22Rv1 (cell line): ENCODE measurements around the gene CDC25C.

ENCODE experiments used
- H3K27ac ChIP-seq: fragments of 450-650 bp; 2 replicates; pipeline ENCODE4 v1.5.1; 2017
- CTCF ChIP-seq: fragments of 450-650 bp; IDR thresholded peaks from 2 replicates; pipeline ENCODE4 v1.5.1; 2017; ENCODE audit warnings: mild to moderate bottlenecking
- ZFX ChIP-seq: fragments of 450-650 bp; IDR thresholded peaks from 2 replicates; pipeline ENCODE4 v1.6.1; 2017; ENCODE audit warnings: antibody characterized with exemption, borderline replicate concordance

The CDC25C gene

GRCh38 chr5:138352722-138353559 is 21.3 kb upstream of the CDC25C start:
- TF ChIP-seq CTCF = peak; percentile 70
- TF ChIP-seq ZFX = no peak
- peak overlapping the region; percentile 81 for H3K27ac ChIP-seq

- TF ChIP-seq CTCF = peak; percentile 100
- TF ChIP-seq ZFX = no peak
- H3K27ac ChIP-seq = peak within 1 kb of the TSS; percentile 81
Observed at GRCh38 chr5:138352071-138352721, 20.6 kb upstream of the CDC25C start, which contains the start of gene KDM3B. TSS of gene KDM3B (plus strand) at chr5:138352685. CDS start at chr5:138352796, 111 bp downstream.

GRCh38 chr5:138351517-138351916 is 19.9 kb upstream of the CDC25C start:
- peak overlapping the region; percentile 81; the same call in 1 of the 2 replicates for H3K27ac ChIP-seq
- no peak for TF ChIP-seq ZFX
- no peak for TF ChIP-seq CTCF

- peak overlapping the region; percentile 81; the same call in 1 of the 2 replicates for H3K27ac ChIP-seq
- TF ChIP-seq CTCF = no peak
- TF ChIP-seq ZFX = no peak
Observed at GRCh38 chr5:138351056-138351455, 19.5 kb upstream of the CDC25C start.

GRCh38 chr5:138350563-138350890 is 18.9 kb upstream of the CDC25C start:
- TF ChIP-seq ZFX (no peak), CTCF (no peak)
- no peak overlapping the region; the same call in 1 of the 2 replicates for H3K27ac ChIP-seq

- H3K27ac ChIP-seq = no peak overlapping the region
- TF ChIP-seq CTCF = no peak
- no peak for TF ChIP-seq ZFX
Observed at GRCh38 chr5:138349852-138350562, 18.4 kb upstream of the CDC25C start.
